ENCODE measurements around the gene CUX1. TPM values are rescaled to one million over a fixed set of nuclear protein-coding genes. Genes with fewer than 3 reads are reported as not detected.

CUX1 gene
- total RNA-seq, 2 experiments from 2014 or later, result 35.6 to 38.0 TPM

- Mint-ChIP-seq H3K36me3 (ENCODE audit: low read depth) (no peaks in the 10 kb centered on the region), H3K27ac (peak overlapping the region; percentile 56), H3K9me3 (no peaks in the 10 kb centered on the region), H3K4me3 (no peak overlapping the region), H3K27me3 (no peaks in the 10 kb centered on the region), H3K4me1 (ENCODE audit: low read depth) (peaks cover 36% of the 10 kb centered on the region)
- no peaks in the 10 kb centered on the region for H3K9me3 ChIP-seq (ENCODE audit: control insufficient read depth in 1 of 2, insufficient read depth in 1 of 2, low read length in 2 of 2)
- DNase-seq (no peak), ATAC-seq (ENCODE audit: poor library complexity) (no peak)
- H3K4me3 ChIP-seq (ENCODE audit: low read length), result no peak overlapping the region
- no peak overlapping the region for H3K27ac ChIP-seq (ENCODE audit: low read depth in 1 of 2, low read length in 2 of 2)
- ChIA-PET POLR2A (no interaction called here), CTCF (interaction anchor here (0.6 to 1.1 kb wide), 2 partner anchors 12 to 59 kb away, joined by 3 to 4 read pairs; no protein-coding TSS in a partner anchor)
- peaks cover 27% of the 10 kb centered on the region for H3K4me1 ChIP-seq (ENCODE audit: insufficient read depth, low read length)
- intact Hi-C loops (cut with DNase I, micrococcal nuclease), result no loop called here
- TF ChIP-seq, protein P1, sequence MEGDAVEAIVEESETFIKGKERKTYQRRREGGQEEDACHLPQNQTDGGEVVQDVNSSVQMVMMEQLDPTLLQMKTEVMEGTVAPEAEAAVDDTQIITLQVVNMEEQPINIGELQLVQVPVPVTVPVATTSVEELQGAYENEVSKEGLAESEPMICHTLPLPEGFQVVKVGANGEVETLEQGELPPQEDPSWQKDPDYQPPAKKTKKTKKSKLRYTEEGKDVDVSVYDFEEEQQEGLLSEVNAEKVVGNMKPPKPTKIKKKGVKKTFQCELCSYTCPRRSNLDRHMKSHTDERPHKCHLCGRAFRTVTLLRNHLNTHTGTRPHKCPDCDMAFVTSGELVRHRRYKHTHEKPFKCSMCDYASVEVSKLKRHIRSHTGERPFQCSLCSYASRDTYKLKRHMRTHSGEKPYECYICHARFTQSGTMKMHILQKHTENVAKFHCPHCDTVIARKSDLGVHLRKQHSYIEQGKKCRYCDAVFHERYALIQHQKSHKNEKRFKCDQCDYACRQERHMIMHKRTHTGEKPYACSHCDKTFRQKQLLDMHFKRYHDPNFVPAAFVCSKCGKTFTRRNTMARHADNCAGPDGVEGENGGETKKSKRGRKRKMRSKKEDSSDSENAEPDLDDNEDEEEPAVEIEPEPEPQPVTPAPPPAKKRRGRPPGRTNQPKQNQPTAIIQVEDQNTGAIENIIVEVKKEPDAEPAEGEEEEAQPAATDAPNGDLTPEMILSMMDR (IDR thresholded peaks at IDR 0.05), result no peak
- H3K27me3 ChIP-seq (ENCODE audit: control insufficient read depth in 1 of 2, insufficient read depth in 2 of 2, low read length in 2 of 2), result no peaks in the 10 kb centered on the region
- H3K36me3 ChIP-seq (ENCODE audit: insufficient read depth, low read length), result no peaks in the 10 kb centered on the region
Measured at GRCh38 chr7:101880282-101881054, 63.0 kb downstream of the CUX1 start.

GRCh38 chr7:101882005-101882421 lies 64.6 kb downstream of the CUX1 start:
- H3K9me3 Mint-ChIP-seq, result no peaks in the 10 kb centered on the region
- Histone ChIP-seq H3K4me1 (ENCODE audit: insufficient read depth, low read length) (peaks cover 32% of the 10 kb centered on the region), H3K27me3 (ENCODE audit: control insufficient read depth in 1 of 2, insufficient read depth in 2 of 2, low read length in 2 of 2) (no peaks in the 10 kb centered on the region), H3K36me3 (ENCODE audit: insufficient read depth, low read length) (no peaks in the 10 kb centered on the region), H3K9me3 (ENCODE audit: control insufficient read depth in 1 of 2, insufficient read depth in 1 of 2, low read length in 2 of 2) (no peaks in the 10 kb centered on the region), H3K27ac (ENCODE audit: low read depth in 1 of 2, low read length in 2 of 2) (no peak overlapping the region), H3K4me3 (ENCODE audit: low read length) (no peak overlapping the region)
- H3K36me3 Mint-ChIP-seq (ENCODE audit: low read depth), result no peaks in the 10 kb centered on the region
- no peak for ATAC-seq (ENCODE audit: poor library complexity)
- no peak overlapping the region for H3K27ac Mint-ChIP-seq
- CTCF ChIA-PET, result no interaction called here
- no peak overlapping the region for H3K4me3 Mint-ChIP-seq
- peaks cover 44% of the 10 kb centered on the region for H3K4me1 Mint-ChIP-seq (ENCODE audit: low read depth)
- no peaks in the 10 kb centered on the region for H3K27me3 Mint-ChIP-seq
- peak in 2 of 14 experiments; percentile 40 to 65 for DNase-seq
- POLR2A ChIA-PET, result no interaction called here
- intact Hi-C loops (cut with DNase I, micrococcal nuclease), result no loop called here
- TF ChIP-seq, protein P1 (IDR thresholded peaks at IDR 0.05), result no peak

DNA sequence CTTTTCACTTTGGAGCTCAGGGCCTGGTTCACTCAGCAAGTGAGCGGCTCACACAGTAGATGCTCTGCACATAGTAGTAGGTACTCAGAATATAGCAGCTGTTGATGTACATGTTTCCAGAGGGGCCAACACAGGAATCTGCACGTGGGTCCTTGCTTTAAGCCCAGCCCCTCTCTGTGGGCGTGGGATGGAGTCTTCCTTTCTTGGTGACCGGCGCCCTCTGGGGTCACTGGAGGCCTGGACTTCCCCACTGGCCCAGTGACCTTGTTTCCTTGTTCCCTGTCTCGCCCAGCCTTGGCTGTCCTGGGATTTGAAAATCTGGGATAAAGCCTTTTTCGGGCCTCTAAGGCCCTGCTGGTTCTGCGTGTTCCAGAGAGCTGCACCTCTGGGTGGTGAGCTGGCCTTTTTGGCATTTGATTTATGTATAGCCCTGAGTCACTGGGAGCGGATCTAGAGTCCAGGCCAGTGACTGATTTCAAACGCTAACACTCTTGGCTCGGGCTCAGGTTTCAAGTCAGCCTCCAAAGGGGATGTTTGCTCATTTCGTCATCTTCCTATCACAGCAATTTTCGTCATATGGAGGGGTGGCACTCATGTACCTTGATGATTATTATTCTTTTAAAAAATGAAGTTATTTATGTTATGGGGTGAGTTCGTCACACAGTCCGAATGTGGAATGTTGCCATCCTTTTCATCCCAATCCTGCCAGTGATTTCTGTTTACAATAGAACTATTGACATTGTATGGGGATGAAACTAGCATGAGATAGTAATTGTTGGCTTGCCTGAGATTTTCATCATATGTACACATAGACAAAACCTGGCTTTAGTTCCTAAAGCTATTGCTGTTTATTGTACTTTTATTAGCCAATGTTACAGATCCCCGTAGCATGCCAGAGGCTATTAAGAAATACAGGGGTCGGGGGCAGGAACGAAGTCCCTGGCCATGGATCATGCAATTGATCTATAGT lies 65.5 kb downstream of the CUX1 start:
- intact Hi-C loops (cut with DNase I, micrococcal nuclease), result no loop called here
- peaks cover 44% of the 10 kb centered on the region for H3K4me1 Mint-ChIP-seq (ENCODE audit: low read depth)
- Histone ChIP-seq H3K4me3 (ENCODE audit: low read length) (no peak overlapping the region), H3K36me3 (ENCODE audit: insufficient read depth, low read length) (no peaks in the 10 kb centered on the region), H3K27me3 (ENCODE audit: control insufficient read depth in 1 of 2, insufficient read depth in 2 of 2, low read length in 2 of 2) (no peaks in the 10 kb centered on the region), H3K4me1 (ENCODE audit: insufficient read depth, low read length) (peaks cover 32% of the 10 kb centered on the region), H3K9me3 (ENCODE audit: control insufficient read depth in 1 of 2, insufficient read depth in 1 of 2, low read length in 2 of 2) (no peaks in the 10 kb centered on the region), H3K27ac (ENCODE audit: low read depth in 1 of 2, low read length in 2 of 2) (no peak overlapping the region)
- no peaks in the 10 kb centered on the region for H3K27me3 Mint-ChIP-seq
- TF ChIP-seq, protein P1 (IDR thresholded peaks at IDR 0.05), result no peak
- H3K9me3 Mint-ChIP-seq, result no peaks in the 10 kb centered on the region
- peak in 2 of 14 experiments; percentile 58 to 75 for DNase-seq
- POLR2A ChIA-PET, result no interaction called here
- H3K36me3 Mint-ChIP-seq (ENCODE audit: low read depth), result no peaks in the 10 kb centered on the region
- no peak for ATAC-seq (ENCODE audit: poor library complexity)
- no peak overlapping the region for H3K27ac Mint-ChIP-seq
- CTCF ChIA-PET, result no interaction called here
- no peak overlapping the region for H3K4me3 Mint-ChIP-seq
